Measurements from ENCODE around the gene MORC1. TPM values are rescaled to one million over a fixed set of nuclear protein-coding genes. Genes with fewer than 3 reads are reported as not detected.
"Not testable (repeated sequence)": the region's sequence is repeated elsewhere in the genome, so short reads cannot be mapped to it uniquely, and the experiment has no call there.

MORC1 gene
- not detected in 2 replicates for total RNA-seq

- no peak for DNase-seq (ENCODE audit: low spot score)
- Mint-ChIP-seq H3K36me3 (ENCODE audit: low read depth) (no peaks in the 10 kb centered on the region), H3K9me3 (no peaks in the 10 kb centered on the region), H3K4me1 (ENCODE audit: low read depth) (no peaks in the 10 kb centered on the region), H3K4me3 (no peak within 1 kb of the TSS), H3K27me3 (ENCODE audit: insufficient read depth) (peaks cover 2% of the 10 kb centered on the region), H3K27ac (no peak within 1 kb of the TSS)
- intact Hi-C loops (cut with micrococcal nuclease) = no loop called here
Observed at GRCh38 chr3:109117939-109118338, at the start of gene MORC1. Gene MORC1 (minus strand): TSS chr3:109118134. CDS start chr3:109118059, 75 bp downstream.

- DNase-seq (ENCODE audit: low spot score) = no peak
- Mint-ChIP-seq H3K4me3 (no peak overlapping the region), H3K4me1 (ENCODE audit: low read depth) (no peaks in the 10 kb centered on the region), H3K36me3 (ENCODE audit: low read depth) (no peaks in the 10 kb centered on the region), H3K27me3 (ENCODE audit: insufficient read depth) (no peaks in the 10 kb centered on the region), H3K27ac (no peak overlapping the region), H3K9me3 (no peaks in the 10 kb centered on the region)
- intact Hi-C loops (cut with micrococcal nuclease) = no loop called here
Observed at GRCh38 chr3:109165905-109166304, 48.0 kb upstream of the MORC1 start.

- no peak for DNase-seq (ENCODE audit: low spot score)
Observed at GRCh38 chr3:109161487-109162123, 43.7 kb upstream of the MORC1 start.

GRCh38 chr3:109155828-109156227, 37.9 kb upstream of the MORC1 start:
- H3K27me3 Mint-ChIP-seq (ENCODE audit: insufficient read depth) = peaks cover 3% of the 10 kb centered on the region

More at GRCh38 chr3:109161487-109162123, 43.7 kb upstream of the MORC1 start:
- Mint-ChIP-seq H3K4me1 (ENCODE audit: low read depth) (no peaks in the 10 kb centered on the region), H3K4me3 (no peak overlapping the region), H3K27me3 (ENCODE audit: insufficient read depth) (peaks cover 3% of the 10 kb centered on the region), H3K36me3 (ENCODE audit: low read depth) (no peaks in the 10 kb centered on the region), H3K27ac (no peak overlapping the region), H3K9me3 (no peaks in the 10 kb centered on the region)
- intact Hi-C loops (cut with micrococcal nuclease) = loop anchor here (1.0 kb wide), 1 partner anchor 30 kb away; no protein-coding TSS in a partner anchor

GRCh38 chr3:109154979-109155378, 37.0 kb upstream of the MORC1 start:
- no peak overlapping the region for H3K27ac Mint-ChIP-seq
- intact Hi-C loops (cut with micrococcal nuclease) = no loop called here
- H3K4me1 Mint-ChIP-seq (ENCODE audit: low read depth) = no peaks in the 10 kb centered on the region
- peaks cover 3% of the 10 kb centered on the region for H3K27me3 Mint-ChIP-seq (ENCODE audit: insufficient read depth)
- no peaks in the 10 kb centered on the region for H3K36me3 Mint-ChIP-seq (ENCODE audit: low read depth)
- no peaks in the 10 kb centered on the region for H3K9me3 Mint-ChIP-seq
- H3K4me3 Mint-ChIP-seq = no peak overlapping the region
- no peak for DNase-seq (ENCODE audit: low spot score)

More at GRCh38 chr3:109155828-109156227, 37.9 kb upstream of the MORC1 start:
- no peaks in the 10 kb centered on the region for H3K4me1 Mint-ChIP-seq (ENCODE audit: low read depth)
- H3K36me3 Mint-ChIP-seq (ENCODE audit: low read depth) = no peaks in the 10 kb centered on the region
- intact Hi-C loops (cut with micrococcal nuclease) = no loop called here
- H3K27ac Mint-ChIP-seq = no peak overlapping the region
- no peak overlapping the region for H3K4me3 Mint-ChIP-seq
- H3K9me3 Mint-ChIP-seq = no peaks in the 10 kb centered on the region
- no peak for DNase-seq (ENCODE audit: low spot score)

GRCh38 chr3:109152320-109152719, 34.4 kb upstream of the MORC1 start:
- no peak overlapping the region for H3K4me3 Mint-ChIP-seq
- DNase-seq (ENCODE audit: low spot score) = no peak
- H3K27ac Mint-ChIP-seq = no peak overlapping the region
- no peaks in the 10 kb centered on the region for H3K36me3 Mint-ChIP-seq (ENCODE audit: low read depth)
- no peaks in the 10 kb centered on the region for H3K9me3 Mint-ChIP-seq
- intact Hi-C loops (cut with micrococcal nuclease) = no loop called here
- no peaks in the 10 kb centered on the region for H3K4me1 Mint-ChIP-seq (ENCODE audit: low read depth)
- H3K27me3 Mint-ChIP-seq (ENCODE audit: insufficient read depth) = peaks cover 3% of the 10 kb centered on the region

GRCh38 chr3:109149078-109149477, 31.1 kb upstream of the MORC1 start:
- no peak for DNase-seq (ENCODE audit: low spot score)
- Mint-ChIP-seq H3K36me3 (ENCODE audit: low read depth) (no peaks in the 10 kb centered on the region), H3K27me3 (ENCODE audit: insufficient read depth) (no peaks in the 10 kb centered on the region), H3K4me1 (ENCODE audit: low read depth) (no peaks in the 10 kb centered on the region), H3K9me3 (no peaks in the 10 kb centered on the region), H3K27ac (no peak overlapping the region), H3K4me3 (no peak overlapping the region)
- intact Hi-C loops (cut with micrococcal nuclease) = no loop called here

GRCh38 chr3:109143646-109144045, 25.7 kb upstream of the MORC1 start:
- no peak overlapping the region for H3K27ac Mint-ChIP-seq
- no peak overlapping the region for H3K4me3 Mint-ChIP-seq
- DNase-seq (ENCODE audit: low spot score) = no peak
- peaks cover 3% of the 10 kb centered on the region for H3K27me3 Mint-ChIP-seq (ENCODE audit: insufficient read depth)
- no peaks in the 10 kb centered on the region for H3K9me3 Mint-ChIP-seq
- H3K4me1 Mint-ChIP-seq (ENCODE audit: low read depth) = no peaks in the 10 kb centered on the region
- intact Hi-C loops (cut with micrococcal nuclease) = no loop called here
- no peaks in the 10 kb centered on the region for H3K36me3 Mint-ChIP-seq (ENCODE audit: low read depth)

GRCh38 chr3:109140318-109140717, 22.4 kb upstream of the MORC1 start:
- no peak for DNase-seq (ENCODE audit: low spot score)
- no peaks in the 10 kb centered on the region for H3K9me3 Mint-ChIP-seq
- H3K4me3 Mint-ChIP-seq = no peak overlapping the region
- H3K27ac Mint-ChIP-seq = no peak overlapping the region
- peaks cover 3% of the 10 kb centered on the region for H3K27me3 Mint-ChIP-seq (ENCODE audit: insufficient read depth)
- H3K4me1 Mint-ChIP-seq (ENCODE audit: low read depth) = no peaks in the 10 kb centered on the region
- no peaks in the 10 kb centered on the region for H3K36me3 Mint-ChIP-seq (ENCODE audit: low read depth)
- intact Hi-C loops (cut with micrococcal nuclease) = no loop called here

- Mint-ChIP-seq H3K4me1 (ENCODE audit: low read depth) (no peaks in the 10 kb centered on the region), H3K36me3 (ENCODE audit: low read depth) (no peaks in the 10 kb centered on the region), H3K27ac (no peak overlapping the region), H3K27me3 (ENCODE audit: insufficient read depth) (peaks cover 3% of the 10 kb centered on the region), H3K9me3 (no peaks in the 10 kb centered on the region), H3K4me3 (no peak overlapping the region)
- intact Hi-C loops (cut with micrococcal nuclease) = no loop called here
- DNase-seq (ENCODE audit: low spot score) = no peak
Observed at GRCh38 chr3:109137761-109138160, 19.8 kb upstream of the MORC1 start.

GRCh38 chr3:109136523-109136922, 18.6 kb upstream of the MORC1 start, which contains the start of gene C3orf85:
Gene C3orf85 (plus strand): TSS chr3:109136719. CDS start chr3:109136848, 129 bp downstream.
- DNase-seq (ENCODE audit: low spot score) = no peak
- no peaks in the 10 kb centered on the region for H3K36me3 Mint-ChIP-seq (ENCODE audit: low read depth)

GRCh38 chr3:109133474-109133816, 15.5 kb upstream of the MORC1 start:
- intact Hi-C loops (cut with micrococcal nuclease); DNase-seq (ENCODE audit: low spot score); H3K36me3 Mint-ChIP-seq (ENCODE audit: low read depth); H3K4me3 Mint-ChIP-seq; H3K9me3 Mint-ChIP-seq; H3K27ac Mint-ChIP-seq; H3K4me1 Mint-ChIP-seq (ENCODE audit: low read depth); H3K27me3 Mint-ChIP-seq (ENCODE audit: insufficient read depth): not testable (repeated sequence)

More at GRCh38 chr3:109136523-109136922, 18.6 kb upstream of the MORC1 start, which contains the start of gene C3orf85:
- Mint-ChIP-seq H3K27ac (no peak within 1 kb of the TSS), H3K4me1 (ENCODE audit: low read depth) (no peaks in the 10 kb centered on the region), H3K4me3 (no peak within 1 kb of the TSS), H3K9me3 (no peaks in the 10 kb centered on the region), H3K27me3 (ENCODE audit: insufficient read depth) (peaks cover 3% of the 10 kb centered on the region)
- intact Hi-C loops (cut with micrococcal nuclease) = no loop called here

- H3K27me3 Mint-ChIP-seq (ENCODE audit: insufficient read depth) = no peaks in the 10 kb centered on the region
- intact Hi-C loops (cut with micrococcal nuclease) = no loop called here
- H3K27ac Mint-ChIP-seq = no peak overlapping the region
- H3K9me3 Mint-ChIP-seq = no peaks in the 10 kb centered on the region
- H3K4me1 Mint-ChIP-seq (ENCODE audit: low read depth) = no peaks in the 10 kb centered on the region
- H3K4me3 Mint-ChIP-seq = no peak overlapping the region
- H3K36me3 Mint-ChIP-seq (ENCODE audit: low read depth) = no peaks in the 10 kb centered on the region
- DNase-seq (ENCODE audit: low spot score) = no peak
Observed at GRCh38 chr3:109132801-109133473, 15.0 kb upstream of the MORC1 start.
